Uterus (tissue), 2 donors: Measurements from ENCODE around the gene PYGM.

Source experiments
- CTCF ChIP-seq, 4 experiments: fragments of 200-600 bp in 2 of 4; fragments of 450-650 bp in 2 of 4; sonication (generic) in 2 of 4; IDR thresholded peaks; one replicate each; pipeline ENCODE4 v1.5.1; 2016 to 2019; ENCODE audit warnings: antibody characterized with exemption in 4 of 4, mild to moderate bottlenecking in 2 of 4, moderate library complexity in 1 of 4
- POLR2A ChIP-seq, 2 donors: fragments of 450-650 bp; IDR thresholded peaks; one replicate each; pipeline ENCODE4 v1.6.1; 2016; ENCODE audit warnings: antibody characterized with exemption in 2 of 2, mild to moderate bottlenecking in 1 of 2, moderate library complexity in 1 of 2

DNA sequence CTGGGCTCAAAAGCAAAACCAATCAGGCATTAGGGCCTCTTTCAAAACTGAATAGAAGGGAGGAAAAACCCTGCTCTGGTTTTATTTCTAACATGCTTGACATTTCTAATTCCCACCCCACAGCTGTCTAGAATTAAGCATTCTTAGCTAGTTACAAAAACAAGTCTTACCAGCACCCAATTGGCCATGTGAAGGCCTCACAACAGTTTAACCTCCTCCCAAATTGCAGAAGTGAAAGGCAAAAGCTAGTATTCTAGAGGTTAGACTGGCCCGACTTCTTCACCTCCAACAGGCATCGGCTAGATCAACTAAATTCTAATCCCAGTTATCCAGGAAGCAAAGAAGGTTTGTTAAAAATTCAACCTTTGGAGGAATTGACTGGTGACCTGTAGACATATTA lies 12.1 kb upstream of the PYGM start:
- TF ChIP-seq POLR2A (IDR thresholded peaks at IDR 0.05) (no peak), CTCF (IDR thresholded peaks at IDR 0.05) (no peak)
